Measurements from ENCODE around the gene MAD2L1BP.

MAD2L1BP gene

DNA sequence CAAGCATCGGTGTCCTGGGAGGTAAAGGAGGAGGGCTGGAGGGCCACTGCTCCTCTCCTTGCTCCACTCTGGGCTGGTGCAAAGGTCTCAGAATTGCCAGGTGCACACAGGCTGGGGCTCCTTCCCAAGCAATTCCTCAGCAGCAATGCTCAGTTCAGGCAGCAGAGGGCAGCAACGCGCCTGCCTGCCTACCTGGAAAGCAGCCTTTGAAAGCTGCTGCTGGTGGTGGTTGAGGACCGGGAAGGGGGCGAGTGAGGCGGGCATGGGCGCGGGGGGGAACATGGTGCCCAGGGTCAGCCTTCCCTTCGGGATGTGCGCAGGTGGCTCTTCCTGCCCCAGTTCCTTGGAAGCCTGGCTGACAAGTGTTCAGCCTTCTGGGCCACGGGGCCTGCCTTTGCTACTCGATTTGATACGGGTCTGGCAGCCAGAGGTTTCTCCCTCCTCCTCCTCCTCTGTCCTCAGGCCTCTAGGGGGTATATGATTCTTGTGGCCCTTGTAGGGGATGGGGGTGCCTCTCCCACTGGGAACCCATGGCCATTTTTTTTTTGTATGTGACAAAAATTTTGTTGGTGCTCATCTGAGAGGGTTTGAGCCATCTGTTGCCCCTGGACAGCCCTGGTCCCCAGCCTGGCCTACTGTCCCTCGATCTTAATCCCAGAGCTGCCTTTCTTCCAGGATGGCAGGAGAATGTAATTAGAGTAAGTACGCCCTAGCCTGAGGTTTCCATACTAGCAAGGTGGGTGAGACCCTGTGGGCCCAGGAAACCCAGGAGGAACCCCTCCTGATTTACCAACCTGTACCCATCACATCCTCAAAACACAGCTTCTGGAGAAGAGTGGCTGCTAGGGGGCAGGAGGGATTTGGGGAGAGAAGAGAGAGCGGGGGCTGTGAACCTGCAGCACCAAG lies 31.9 kb downstream of the MAD2L1BP start:
- DNase-seq = peak; percentile 86

DNA sequence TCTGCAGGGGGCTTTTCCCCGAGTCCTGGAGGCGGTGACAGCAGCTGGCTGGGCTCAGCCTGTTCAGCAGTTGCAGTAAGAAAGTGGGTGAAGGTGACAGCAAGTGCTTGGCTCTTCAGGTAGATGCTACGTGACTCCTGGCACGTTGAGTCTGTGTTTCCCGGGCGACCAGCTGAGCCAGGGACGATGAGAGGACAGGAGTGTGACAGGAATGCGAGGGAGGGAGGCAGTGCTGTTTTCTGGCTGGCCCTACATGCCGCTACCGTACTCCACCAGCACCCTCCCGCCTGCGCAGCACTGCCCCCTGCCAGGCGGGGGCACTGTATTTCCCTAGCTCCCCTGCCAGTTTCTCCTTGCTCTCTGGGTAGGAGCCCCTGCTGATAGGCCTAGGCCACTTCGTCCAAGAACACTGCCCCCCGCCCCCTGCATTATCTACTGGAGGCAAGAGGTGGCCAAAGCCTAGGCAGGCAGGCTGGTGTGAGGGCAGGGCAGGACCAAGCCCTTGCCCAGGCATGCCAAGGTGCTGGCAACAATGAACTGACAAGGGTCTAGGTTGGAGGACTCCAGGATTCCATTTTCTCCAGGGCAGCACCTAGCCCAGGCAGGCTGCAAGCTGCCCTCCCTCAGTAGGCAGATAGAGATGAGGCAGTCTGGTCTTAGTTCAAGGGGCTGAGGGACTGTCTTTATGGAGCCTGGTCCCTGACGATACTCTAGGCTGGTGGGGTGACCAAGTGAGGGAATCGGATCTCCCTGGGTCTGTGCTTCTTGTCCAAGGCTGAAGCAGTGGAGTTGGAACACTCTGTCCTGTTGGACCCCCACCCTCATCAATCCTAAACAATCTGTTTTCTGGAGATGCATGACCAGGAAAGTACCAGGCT lies 32.8 kb downstream of the MAD2L1BP start:
- peak; percentile 91 for DNase-seq

DNA sequence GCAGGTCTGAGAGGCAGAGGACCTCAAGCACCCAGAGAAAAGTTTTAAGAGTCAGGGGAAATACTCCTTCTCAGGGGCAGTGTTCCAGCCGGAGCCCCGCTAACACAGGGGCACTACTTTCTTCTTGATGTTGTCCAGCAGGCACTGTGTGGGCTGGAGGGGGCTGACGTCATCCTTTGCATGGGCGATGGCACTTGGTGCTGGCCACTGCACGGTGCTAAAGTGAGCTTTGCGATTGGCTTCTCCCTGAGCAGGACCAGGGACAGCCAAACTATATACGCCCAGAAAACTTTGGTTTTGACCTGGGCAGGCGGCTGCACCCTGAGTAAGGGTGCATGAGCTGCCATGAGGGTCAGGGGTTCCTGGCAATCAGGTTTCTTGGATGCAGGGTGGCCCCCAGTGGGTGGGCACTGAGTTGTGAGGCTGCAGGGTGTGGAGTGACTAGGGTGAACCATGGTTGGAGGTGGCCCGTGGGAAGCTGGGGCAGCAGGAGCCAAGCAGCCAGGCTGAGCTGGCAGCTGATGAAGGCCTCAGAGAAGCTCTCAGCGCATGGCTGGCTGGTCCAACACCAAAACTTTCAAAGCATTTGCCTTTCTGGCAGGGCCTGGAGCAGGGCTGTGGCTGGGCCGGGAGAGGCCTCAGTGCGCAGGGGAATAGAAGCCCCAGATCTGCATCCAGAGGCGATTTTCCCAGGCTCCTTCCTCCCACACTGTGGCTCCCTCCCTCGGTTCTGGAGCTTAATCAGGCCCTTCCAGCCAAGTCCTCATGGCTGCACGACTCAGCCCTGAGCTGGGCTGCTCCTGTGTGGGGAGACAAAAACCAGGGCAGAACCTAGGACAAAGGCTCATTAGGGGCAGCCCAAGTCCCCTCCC lies 33.6 kb downstream of the MAD2L1BP start:
- peak; percentile 53 for DNase-seq

DNA sequence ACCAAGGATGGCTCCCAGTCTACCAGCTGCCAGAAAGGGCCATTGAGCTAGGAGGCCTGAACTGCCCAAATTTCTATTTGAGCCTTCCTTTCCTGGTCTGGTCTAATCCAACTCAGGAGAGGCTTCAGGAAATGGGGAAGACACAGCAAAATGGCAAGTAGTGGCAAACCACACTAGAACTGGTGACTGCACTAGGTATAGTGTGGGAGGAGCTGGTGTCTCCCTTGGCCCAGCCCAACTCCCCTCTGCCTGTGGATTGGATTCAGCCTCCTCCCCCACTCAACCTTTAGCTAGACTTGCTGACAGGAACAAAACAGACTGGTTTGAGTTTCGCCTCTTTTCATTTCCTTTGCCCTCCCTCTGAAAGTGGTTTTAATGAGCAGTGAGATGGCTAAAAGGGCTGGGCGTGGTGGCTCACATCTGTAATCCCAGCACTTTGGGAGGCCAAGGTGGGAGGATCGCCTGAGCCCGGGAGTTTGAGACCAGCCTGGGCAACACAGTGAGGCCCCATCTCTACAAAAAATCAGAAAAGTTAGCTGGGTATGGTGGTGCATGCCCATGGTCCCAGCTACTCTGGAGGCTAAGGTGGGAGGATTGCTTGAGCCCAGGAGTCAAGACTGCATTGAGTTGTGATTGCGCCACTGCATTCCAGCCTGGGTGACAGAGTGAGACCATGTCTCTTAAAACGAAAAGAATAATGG lies 34.4 kb downstream of the MAD2L1BP start:
- peak; percentile 44 for DNase-seq

DNA sequence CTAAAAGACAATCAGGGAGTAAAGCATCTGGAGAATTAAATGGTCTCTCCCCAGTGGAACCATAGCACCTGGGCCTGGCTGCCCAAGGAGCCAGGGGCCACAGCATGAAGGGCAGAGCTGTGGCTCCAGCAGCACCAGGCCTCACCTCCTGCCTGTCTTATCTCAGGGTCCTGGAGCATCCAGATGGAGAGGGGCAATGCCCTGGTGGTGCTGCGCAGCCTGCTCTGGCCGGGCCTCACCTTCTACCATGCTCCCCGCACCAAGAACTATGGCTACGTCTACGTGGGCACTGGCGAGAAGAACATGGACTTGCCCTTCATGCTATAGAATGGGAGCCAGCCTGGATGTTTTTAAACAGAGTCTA lies 35.0 kb downstream of the MAD2L1BP start:
- no peak for DNase-seq

DNA sequence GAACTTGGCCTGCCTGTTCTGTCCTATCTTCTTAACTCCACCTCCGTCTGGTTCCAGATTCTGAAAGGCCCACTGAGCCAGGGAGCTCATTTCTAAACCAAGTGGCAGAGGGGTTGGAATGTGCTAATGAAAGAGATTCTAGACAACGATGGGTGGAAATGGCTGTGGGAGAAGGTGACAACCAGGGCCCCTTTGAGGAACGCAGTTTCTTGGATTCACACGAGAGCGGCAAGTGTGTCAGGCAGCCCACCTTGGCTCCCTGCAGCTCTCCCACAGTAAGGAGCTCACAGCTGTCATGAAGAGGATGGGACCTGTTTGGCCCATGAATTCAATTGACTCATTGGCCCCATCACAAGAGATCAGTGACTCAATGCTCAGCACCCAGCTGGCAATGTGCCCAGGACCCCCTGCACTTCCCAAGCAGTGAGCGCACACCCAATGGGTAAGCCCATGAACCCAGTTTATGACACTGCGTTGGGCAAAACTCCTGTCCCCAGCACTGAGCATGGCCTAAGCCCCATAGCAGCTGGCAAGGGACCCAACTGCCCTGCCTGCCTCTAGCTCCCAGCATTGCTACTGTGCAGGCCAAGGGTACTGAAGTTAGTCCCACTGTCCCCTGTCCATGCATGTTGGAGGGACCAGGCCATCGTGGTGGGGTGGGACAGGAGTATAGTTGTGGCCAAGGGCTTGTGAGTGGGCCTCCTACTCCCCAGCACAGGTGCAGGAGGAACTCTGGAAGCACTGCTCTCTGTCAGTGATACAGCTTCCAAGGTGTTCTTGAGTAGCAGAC lies 35.6 kb downstream of the MAD2L1BP start:
- no peak for DNase-seq

DNA sequence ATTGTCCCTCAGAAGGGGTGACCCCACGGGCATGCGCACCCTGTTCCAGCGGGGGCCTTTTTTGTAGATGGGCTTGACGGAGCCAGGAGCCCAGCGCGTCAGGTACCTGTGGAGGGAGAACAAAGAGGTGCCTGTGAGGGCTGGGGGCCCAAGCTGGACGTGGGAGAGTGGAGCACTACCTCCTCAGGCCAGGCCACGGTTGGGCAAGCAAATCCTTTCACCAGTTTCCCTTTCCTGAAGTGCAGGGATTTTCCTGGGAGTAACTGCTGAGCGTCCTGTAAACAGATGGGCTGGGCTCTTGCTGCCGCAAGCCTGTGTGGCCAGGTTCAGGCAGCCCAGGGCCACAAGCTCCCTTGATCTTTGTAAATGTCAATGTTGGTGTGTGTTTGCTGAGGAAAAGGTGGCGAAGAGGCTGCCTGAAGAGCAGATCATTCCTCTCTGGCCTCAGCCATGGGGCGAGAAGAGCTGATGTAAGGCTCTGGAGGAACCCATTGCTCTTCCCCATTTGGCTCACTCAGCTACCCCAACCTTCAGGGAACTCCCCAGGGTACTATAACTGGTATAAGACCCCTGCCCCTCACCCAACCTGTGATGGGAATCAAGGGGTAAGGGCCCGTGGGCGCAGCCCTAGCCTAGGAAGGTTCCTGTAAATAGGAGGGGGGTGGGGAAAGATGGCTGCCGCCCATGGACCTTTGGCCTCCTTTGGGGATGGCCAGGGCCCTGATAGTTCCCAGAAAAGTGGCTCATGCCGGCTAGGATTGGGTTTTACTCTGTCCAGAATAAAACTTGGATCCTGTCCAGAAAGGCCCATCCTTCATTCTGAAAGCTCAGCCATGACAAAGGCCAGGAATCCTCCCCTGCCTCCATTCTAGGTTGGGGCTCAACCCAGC lies 36.4 kb downstream of the MAD2L1BP start:
- DNase-seq = peak; percentile 16

DNA sequence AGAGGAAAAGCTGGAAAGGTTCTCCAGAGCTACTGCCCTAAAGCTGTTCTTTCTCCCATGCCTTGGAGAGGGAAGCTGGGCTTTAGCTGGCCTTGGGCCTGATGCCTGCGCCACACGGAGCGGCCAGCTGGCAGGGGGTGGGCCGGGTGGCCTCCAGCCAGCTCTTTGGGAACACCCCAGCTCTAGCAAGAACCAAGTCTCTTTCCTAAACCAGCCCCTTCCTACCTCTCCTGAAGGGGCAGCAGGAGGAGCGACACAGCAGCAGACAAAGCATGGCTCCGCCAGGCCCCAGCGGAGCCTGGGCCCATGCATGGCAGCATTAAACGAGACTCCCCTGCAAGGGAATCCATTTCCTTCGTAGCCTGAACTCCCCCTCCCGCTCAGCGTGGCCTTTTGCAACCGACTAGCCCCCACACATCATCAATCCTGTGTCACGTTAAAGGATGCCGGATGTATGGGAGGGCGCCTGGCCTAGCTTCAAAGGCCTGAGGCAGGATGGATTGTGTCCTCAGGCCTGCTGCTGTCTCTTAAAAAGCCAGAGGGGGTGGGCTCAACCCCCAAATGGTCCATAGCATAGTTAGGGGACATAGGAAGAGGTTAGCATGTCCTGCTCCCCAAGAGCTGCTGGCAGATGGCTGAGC lies 37.9 kb downstream of the MAD2L1BP start:
- DNase-seq = no peak

DNA sequence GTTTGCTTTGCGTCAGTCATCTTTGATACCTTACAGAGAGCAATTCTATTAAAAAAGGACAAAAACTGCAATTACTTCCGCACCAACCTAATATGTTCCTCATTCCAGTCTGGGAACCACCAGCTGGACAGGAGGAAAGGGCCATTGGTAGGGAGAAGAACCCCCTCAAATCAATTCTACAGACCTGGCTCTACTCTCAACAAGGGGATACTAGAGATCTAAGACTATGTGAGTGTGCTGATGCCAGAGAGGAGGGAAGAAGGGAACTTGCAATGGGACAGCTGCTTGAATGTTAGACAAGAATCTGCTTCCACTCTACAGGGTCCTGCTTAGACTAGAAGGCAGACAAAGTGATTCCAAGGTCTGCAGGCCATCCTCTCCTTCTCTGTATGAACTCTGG lies 38.7 kb downstream of the MAD2L1BP start:
- no peak for DNase-seq

DNA sequence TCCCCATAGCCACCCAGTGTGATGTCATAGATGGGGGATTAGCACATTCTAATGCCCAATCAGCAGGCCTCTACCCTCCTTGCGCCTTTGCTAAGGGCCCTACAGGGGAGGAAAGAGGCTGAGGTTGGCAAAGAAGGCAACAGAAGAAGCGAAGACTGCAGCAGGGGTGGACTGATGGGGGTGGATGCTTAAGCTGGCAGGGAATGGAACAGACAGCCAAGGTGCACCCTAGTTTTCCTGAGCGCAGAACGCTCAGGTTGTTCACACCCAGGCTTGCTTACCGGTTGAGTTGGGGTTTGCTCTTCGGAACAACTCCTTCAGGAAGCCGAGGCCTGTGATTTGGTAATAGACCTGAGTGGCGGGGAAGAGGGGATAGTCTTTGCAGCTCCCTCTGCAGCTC lies 39.3 kb downstream of the MAD2L1BP start:
- no peak for DNase-seq

DNA sequence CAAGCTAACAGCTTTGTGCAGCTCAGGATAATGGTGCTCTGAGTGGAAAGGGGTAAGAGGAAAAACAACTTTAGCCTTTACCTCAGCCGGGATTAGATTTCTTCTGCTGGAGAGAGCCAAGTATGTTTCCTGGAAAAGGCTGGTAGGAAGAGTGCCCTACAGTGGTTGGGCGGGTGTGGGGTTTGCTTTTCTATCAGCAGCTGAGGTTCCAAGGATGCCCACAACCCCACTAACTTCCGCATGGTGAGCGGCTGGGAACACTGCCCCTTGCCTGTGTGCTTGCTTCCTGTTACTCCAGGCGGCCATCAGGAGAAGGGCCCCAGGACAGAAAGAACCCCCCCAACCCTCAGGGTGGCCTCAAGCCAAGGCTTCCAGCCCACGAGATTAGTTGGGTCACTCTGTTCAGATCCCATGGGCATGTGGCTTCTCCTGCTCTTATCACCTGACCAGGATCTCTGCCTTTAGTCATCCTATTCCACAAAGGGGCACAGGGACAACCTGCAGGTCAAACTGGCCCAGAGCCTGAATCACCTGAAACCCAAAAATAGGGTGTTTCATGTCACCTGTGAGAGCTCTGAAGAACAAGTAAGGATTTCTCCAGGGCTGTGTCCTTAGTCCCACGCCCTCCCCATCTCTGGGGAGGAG lies 41.4 kb downstream of the MAD2L1BP start:
- DNase-seq = no peak

DNA sequence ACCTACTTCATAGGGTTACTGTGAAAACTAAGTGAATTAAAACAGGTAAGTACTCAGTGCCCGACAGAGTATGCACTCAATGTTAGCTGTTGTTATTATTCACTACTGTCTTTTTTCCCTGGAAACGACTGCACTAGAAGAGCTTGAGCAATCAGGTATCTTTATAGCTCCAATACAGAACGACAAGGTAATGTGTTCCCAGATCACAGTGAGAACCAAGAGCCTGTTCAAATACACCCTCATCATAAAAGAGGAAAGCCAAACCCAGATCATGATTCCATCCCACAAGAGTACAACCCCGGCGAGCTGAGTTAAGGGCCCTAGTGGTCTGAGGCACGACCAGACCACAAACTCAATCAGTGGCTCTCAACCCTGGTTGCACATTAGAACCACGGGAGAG lies 42.1 kb downstream of the MAD2L1BP start:
- DNase-seq = no peak

DNA sequence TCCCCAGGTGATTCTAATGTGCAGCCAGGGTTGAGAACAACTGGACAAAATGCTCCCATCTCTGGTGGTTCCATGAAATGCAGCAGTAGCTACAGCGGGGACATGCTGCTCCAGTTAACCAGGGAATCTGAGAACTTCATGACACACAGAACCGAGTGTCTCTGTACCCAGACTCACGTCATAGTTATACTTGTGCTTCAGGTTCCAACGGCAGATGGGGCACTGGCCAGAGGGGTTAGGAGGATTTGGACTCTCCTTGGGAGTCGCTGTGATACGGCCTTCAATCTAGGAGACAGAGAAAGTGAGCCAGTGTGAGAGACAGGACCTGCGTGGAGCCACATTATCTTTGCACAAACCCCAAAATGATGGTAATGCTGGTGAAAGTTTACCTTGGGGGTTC lies 42.7 kb downstream of the MAD2L1BP start:
- DNase-seq = no peak

DNA sequence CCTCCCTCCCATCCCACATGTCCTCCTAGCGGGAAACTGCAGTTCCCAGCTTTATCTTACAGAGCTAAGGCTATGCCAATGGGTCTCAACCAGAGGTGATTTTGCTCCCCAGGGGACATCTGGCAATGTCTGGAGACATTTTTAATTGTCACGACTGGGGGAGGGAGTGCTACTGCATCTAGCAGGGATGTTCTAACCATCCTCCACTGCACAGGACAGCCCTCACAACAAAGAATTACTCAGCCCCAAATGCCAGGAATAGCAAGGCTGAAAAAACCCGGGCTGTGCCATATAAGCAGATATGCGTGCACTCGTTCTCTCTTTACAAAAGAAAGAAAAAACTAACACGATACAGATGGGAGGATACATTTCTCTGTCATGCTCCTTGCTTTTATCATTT lies 43.4 kb downstream of the MAD2L1BP start:
- DNase-seq = no peak

DNA sequence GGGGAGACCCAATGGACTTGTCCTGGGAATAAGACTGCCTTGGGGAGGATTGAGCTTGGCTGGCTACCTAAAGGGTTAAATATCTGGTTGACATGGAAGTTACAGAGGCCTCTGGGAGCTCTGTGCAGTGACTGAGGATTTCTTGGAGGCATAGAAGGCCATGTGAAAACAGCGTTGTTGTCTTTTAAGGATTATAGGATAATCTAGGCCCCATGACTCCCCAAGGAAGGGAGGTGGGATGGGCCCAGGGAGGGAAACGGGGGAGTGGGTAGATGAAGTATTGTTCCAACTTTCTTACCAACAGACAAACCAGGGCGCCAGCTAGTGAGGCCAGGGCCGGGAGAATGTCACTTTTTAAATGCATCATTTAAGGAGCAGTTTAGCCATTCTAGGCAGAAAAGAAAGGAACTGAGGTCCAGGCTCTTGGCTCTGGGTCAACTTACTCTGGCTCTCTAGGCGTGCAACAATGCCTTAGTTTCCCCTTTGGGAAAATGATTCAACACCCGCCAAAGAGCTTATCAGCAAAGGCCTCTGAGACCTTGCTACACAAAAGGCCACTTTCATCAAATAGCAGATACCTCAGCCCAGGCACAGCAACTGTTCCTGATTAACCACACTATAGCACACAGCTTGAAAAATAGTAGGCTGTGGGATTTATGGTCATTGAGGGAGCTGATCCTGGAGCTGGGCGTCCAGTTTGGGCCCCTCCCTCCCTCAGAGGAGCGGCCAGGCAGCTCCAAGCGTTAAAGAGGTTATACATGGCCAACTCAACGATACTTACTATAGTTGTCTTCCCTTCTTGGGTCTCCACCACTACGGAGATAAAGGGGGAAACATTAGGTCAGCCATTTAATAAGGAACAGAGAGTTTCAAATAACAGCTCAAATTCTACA lies 44.9 kb downstream of the MAD2L1BP start:
- no peak for DNase-seq

DNA sequence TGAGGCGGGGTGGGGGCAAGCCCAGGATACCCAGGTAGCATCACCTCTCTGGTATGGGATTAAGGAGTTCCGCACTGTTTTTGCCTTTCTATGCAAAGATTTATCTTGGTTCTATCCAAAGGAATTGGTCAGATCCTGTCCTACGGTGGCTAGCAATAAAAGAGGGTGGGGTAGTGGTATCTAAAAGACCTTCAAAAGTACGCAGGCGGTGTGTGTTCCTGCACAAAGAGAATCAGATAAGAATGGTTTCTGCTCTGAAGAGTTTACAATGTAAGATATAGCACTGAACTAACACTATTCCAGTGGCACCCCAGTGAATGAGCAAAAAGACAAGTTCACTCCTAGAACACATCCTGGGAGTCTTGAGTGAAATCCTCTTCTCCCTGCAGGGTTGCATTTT lies 45.7 kb downstream of the MAD2L1BP start:
- DNase-seq = no peak

DNA sequence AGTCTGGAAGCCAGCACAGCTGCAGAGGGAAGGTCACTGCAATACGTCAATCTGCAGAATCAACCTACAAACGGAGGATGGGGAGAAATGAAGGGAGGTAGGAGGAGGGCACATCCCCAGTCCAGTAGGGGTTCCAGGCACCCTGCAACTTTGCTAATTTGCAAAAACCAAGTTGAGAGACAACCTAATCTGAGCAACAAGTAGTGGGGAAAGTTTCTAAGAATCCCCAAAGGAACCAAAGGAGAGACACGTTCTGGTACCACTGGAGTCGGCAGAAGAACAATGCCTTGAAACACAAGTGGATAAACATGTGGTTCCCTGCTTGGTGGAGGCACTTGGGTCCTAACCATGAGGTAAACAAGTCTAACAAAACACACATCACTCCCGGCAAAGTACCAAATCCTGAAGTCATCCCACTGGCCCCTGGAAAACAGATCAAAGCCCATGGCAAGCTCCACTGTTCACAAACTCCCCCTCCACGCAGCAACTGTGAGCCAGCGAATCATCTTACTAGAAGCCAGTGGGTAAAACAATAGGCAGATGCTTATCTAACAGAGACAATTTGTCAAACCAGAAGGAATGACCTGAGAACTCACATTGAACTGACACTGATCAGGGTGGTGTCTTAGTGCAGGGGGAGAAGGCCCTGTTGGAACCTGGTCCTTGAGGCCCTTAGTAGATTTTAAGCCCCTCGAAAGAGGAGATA lies 47.2 kb downstream of the MAD2L1BP start:
- no peak for DNase-seq

Data from DMS53 (cell line).